Tibial nerve (tissue), 4 donors: ENCODE measurements around the gene AP1B1. TPM values are rescaled to one million over a fixed set of nuclear protein-coding genes. Genes with fewer than 3 reads are reported as not detected.

Experiments
- DNase-seq, 2 donors: peaks; one replicate each; pipeline ENCODE4 v3.0.0-alpha.2; 2019; ENCODE audit warnings: low spot score in 2 of 2
- H3K27ac ChIP-seq, 4 donors: fragments of 200-600 bp; sonication (generic) in 3 of 4; one replicate each; pipeline ENCODE4 v1.5.1; 2017 to 2019; ENCODE audit warnings: mild to moderate bottlenecking in 1 of 4
- H3K27me3 ChIP-seq, 2 donors: fragments of 200-600 bp; sonication (generic) in 1 of 2; one replicate each; pipeline versions ENCODE4 v1.5.1 to v1.6.0; 2017 to 2019
- H3K36me3 ChIP-seq, 3 donors: fragments of 200-600 bp; sonication (generic); one replicate each; pipeline ENCODE4 v1.5.1; 2018 to 2019
- H3K4me1 ChIP-seq, 4 donors: fragments of 200-600 bp; sonication (generic) in 3 of 4; one replicate each; pipeline ENCODE4 v1.5.1; 2017 to 2019
- H3K4me3 ChIP-seq, 4 donors: fragments of 200-600 bp; sonication (generic) in 3 of 4; one replicate each; pipeline ENCODE4 v1.5.1; 2017 to 2019; ENCODE audit warnings: mild to moderate bottlenecking in 1 of 4, moderate library complexity in 1 of 4
- H3K9me3 ChIP-seq, 4 donors: fragments of 200-600 bp; sonication (generic) in 3 of 4; one replicate each; pipeline ENCODE4 v1.5.1; 2017 to 2019
- EP300 ChIP-seq, 2 donors: sonication (generic); formaldehyde crosslinking; IDR thresholded peaks; one replicate each; pipeline ENCODE4 v1.6.1; 2017; ENCODE audit warnings: antibody characterized with exemption in 2 of 2, mild to moderate bottlenecking in 1 of 2
- POLR2A ChIP-seq, 2 donors: fragments of 450-650 bp; IDR thresholded peaks; one replicate each; pipeline ENCODE4 v1.6.1; 2017; ENCODE audit warnings: antibody characterized with exemption in 2 of 2, mild to moderate bottlenecking in 2 of 2, moderate library complexity in 2 of 2
- WGBS, 2 donors: methylation state at CpG; one replicate each; pipeline ENCODE4 v1.1.5; 2018; 5-methylcytosine and 5-hydroxymethylcytosine counted together
- total RNA-seq, 4 donors: library from RNA; depleted of rRNA; stranded (reverse); fragments of >200 nt; gene quantifications; one replicate each; pipeline ENCODE4 v1.1.0, GENCODE V29; 2016
- TF ChIP-seq, protein P1 (sequence below), 5 experiments: fragments of 200-600 bp in 3 of 5; fragments of 450-650 bp in 2 of 5; sonication (generic) in 3 of 5; IDR thresholded peaks; one replicate each; pipeline ENCODE4 v1.5.1; 2016 to 2019; ENCODE audit warnings: antibody characterized with exemption in 5 of 5, mild to moderate bottlenecking in 3 of 5, moderate library complexity in 2 of 5

The AP1B1 gene
- total RNA-seq, 4 donors from 2014 or later = 51.3 to 93.3 (median 60.1) TPM

DNA sequence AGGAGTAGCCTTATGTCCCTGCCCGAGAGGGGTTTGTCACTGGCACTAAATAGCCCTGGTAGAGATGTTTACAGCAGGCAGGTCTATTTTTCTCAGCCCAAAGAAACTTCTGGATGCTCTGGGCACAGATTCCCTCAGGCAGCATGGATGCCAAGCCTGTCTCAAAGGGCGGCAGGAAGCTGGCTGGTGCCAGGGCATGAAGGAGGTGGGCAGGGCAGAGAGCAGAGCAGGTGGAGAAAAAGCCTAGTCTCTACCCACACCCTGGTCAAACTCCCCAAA is 86.0 kb downstream of the AP1B1 start:
- H3K4me3 ChIP-seq = no peak overlapping the region
- H3K36me3 ChIP-seq = peaks cover 0 to 46% (median 24%) of the 10 kb centered on the region in 3 donors
- H3K27ac ChIP-seq = peak overlapping the region in 3 of 4 donors; percentile 13 to 67 (median 45)
- TF ChIP-seq POLR2A (IDR thresholded peaks at IDR 0.05) (no peak), EP300 (IDR thresholded peaks at IDR 0.05) (no peak)
- TF ChIP-seq, protein P1, sequence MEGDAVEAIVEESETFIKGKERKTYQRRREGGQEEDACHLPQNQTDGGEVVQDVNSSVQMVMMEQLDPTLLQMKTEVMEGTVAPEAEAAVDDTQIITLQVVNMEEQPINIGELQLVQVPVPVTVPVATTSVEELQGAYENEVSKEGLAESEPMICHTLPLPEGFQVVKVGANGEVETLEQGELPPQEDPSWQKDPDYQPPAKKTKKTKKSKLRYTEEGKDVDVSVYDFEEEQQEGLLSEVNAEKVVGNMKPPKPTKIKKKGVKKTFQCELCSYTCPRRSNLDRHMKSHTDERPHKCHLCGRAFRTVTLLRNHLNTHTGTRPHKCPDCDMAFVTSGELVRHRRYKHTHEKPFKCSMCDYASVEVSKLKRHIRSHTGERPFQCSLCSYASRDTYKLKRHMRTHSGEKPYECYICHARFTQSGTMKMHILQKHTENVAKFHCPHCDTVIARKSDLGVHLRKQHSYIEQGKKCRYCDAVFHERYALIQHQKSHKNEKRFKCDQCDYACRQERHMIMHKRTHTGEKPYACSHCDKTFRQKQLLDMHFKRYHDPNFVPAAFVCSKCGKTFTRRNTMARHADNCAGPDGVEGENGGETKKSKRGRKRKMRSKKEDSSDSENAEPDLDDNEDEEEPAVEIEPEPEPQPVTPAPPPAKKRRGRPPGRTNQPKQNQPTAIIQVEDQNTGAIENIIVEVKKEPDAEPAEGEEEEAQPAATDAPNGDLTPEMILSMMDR (IDR thresholded peaks at IDR 0.05) = no peak
- H3K27me3 ChIP-seq = no peaks in the 10 kb centered on the region
- peaks cover 0 to 26% (median 16%) of the 10 kb centered on the region in 4 donors for H3K4me1 ChIP-seq
- 61 to 64% methylated on average over 2 of the region's 2 CpGs for WGBS, 2 donors
- H3K9me3 ChIP-seq = no peaks in the 10 kb centered on the region
- DNase-seq = no peak

DNA sequence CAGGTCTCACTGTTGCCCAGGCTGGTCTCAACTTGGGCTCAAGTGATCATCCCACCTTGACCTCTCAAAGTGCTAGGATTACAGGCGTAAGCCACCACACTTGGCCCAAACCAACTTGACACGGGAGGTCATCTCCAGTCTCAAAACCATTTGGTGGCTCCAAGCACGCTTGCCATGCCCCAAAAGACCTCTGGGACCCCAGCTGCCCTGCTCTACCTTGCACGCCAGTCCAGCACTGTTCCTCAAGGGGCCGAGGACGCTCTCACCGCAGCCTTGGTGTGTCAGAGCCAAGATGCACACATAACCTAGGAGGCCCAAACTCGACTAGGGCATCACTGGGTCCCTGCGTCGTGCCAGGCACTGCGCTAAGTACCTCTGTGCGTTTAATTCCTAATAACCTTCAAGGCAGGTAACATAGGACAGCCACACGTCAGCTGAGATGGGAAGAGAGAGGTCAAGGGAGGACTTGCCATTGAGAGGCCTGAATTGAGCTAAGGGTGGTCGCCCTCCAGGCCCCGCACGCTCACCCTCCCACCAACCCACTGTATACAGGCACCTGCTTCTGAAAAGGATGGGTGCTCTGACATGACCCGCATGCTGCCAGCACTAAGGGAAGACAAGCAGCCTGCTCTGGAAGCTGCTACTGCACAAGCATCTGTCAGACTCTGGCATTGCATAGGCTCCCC is 86.5 kb downstream of the AP1B1 start:
- WGBS, 2 donors = 87 to 90% methylated on average over 17 of the region's 17 CpGs
- no peak for DNase-seq
- Histone ChIP-seq H3K27ac (peak overlapping the region in 3 of 4 donors; percentile 13 to 67 (median 45)), H3K9me3 (no peaks in the 10 kb centered on the region), H3K36me3 (peaks cover 3 to 50% (median 29%) of the 10 kb centered on the region in 3 donors), H3K4me1 (peaks cover 0 to 23% (median 13%) of the 10 kb centered on the region in 4 donors), H3K4me3 (no peak overlapping the region), H3K27me3 (no peaks in the 10 kb centered on the region)
- no peak for TF ChIP-seq POLR2A (IDR thresholded peaks at IDR 0.05)
- no peak for TF ChIP-seq EP300 (IDR thresholded peaks at IDR 0.05)
- TF ChIP-seq, protein P1 (IDR thresholded peaks at IDR 0.05) = no peak

DNA sequence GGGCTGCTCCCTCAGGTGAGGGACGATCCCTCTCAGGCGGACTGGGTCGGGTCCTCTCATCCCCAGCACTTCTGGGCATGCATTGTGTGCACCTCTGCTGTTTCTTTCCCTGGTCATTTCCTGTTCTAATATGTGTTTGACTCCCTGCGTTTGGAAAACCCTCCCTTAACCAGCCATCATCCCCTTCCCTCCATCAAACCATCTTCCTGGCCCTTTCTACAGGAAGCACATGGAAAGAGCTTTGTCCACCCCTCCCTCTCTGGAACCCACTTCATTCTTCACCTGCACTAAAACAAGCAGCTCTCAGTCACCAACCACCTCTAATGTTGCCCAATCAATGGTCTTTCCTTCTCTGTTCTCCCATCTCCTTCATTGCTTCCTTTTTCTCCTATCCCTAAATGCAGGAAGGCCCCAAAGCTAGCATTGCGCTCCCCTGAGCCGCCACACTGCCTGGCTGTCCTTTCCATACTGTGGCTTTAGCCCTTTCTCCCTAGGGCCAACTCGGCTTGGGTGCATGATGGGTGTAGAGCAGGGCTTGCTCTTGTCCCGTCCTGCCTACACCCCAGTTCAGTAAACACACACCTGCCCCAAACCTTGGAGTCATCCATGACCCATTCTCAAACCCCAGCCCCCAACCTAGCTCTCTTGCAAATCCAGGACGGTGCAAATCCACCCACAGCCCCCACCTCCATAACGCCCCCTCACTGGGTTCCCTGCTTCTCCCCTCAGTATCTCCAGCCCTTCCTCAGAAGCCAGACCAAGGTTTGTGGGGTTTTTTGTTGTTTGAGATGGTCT is 87.4 kb downstream of the AP1B1 start:
- peaks cover 3 to 59% (median 37%) of the 10 kb centered on the region in 3 donors for H3K36me3 ChIP-seq
- DNase-seq = no peak
- H3K9me3 ChIP-seq = no peaks in the 10 kb centered on the region
- H3K27me3 ChIP-seq = no peaks in the 10 kb centered on the region
- H3K4me1 ChIP-seq = peaks cover 0 to 23% (median 10%) of the 10 kb centered on the region in 4 donors
- TF ChIP-seq EP300 (IDR thresholded peaks at IDR 0.05) (no peak), POLR2A (IDR thresholded peaks at IDR 0.05) (no peak)
- TF ChIP-seq, protein P1 (IDR thresholded peaks at IDR 0.05) = no peak
- no peak overlapping the region for H3K4me3 ChIP-seq
- no peak overlapping the region for H3K27ac ChIP-seq
- 66 to 70% methylated on average over 10 of the region's 10 CpGs for WGBS, 2 donors

DNA sequence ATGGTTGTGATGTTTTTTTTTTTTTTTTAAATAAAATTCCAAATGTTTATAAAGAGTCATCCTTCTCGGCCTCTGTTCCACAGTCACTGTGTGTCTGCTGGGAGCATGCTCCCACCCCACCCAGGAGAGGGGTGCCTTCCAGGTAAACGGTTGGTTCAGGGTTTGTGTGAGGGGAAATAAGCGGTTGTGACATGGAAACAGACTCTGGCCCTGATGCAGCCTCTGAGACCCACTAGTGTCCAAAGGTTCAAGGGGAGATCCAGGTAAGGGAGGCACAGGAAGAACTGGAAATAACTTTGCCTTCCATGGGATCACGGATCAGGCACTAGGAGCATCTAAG is 87.9 kb downstream of the AP1B1 start:
- H3K27ac ChIP-seq = no peak overlapping the region
- H3K4me3 ChIP-seq = no peak overlapping the region
- no peak for DNase-seq
- H3K9me3 ChIP-seq = no peaks in the 10 kb centered on the region
- H3K4me1 ChIP-seq = peaks cover 0 to 19% (median 10%) of the 10 kb centered on the region in 4 donors
- TF ChIP-seq EP300 (IDR thresholded peaks at IDR 0.05) (no peak), POLR2A (IDR thresholded peaks at IDR 0.05) (no peak)
- TF ChIP-seq, protein P1 (IDR thresholded peaks at IDR 0.05) = no peak
- 56 to 58% methylated on average over 4 of the region's 4 CpGs for WGBS, 2 donors
- peaks cover 3 to 65% (median 43%) of the 10 kb centered on the region in 3 donors for H3K36me3 ChIP-seq
- no peaks in the 10 kb centered on the region for H3K27me3 ChIP-seq
